H1 (cell line): ENCODE results near the gene SETX. TPM values are rescaled to one million over a fixed set of nuclear protein-coding genes. Genes with fewer than 3 reads are reported as not detected.

Source experiments
- CTBP2 ChIP-seq: IDR thresholded peaks from 2 replicates; pipeline ENCODE4 v1.7.0; 2011; ENCODE audit warnings: borderline replicate concordance, mild to moderate bottlenecking, moderate library complexity, mixed read lengths, low read length; ENCODE audit not compliant: insufficient read depth, insufficient read length
- polyA plus RNA-seq, 7 experiments: library from polyadenylated mRNA; depleted of rRNA in 3 of 7; stranded (reverse) in 5 of 7; unstranded in 2 of 7; fragments of >200 nt in 5 of 7; fragments of 200-250 nt in 2 of 7; gene quantifications; 1 replicate in 5 of 7; 2 replicates in 1 of 7; 4 replicates in 1 of 7; pipeline versions ENCODE4 v1.2.1 to v1.2.3, GENCODE V29; 2011 to 2013; ENCODE audit warnings: missing spikeins in 2 of 7, mixed read lengths in 2 of 7
- total RNA-seq: library from RNA; stranded (reverse); fragmentation: NEBNext Ultra II Directional; extraction: Animal tissue kit (Norgen Biotek cat#: 25700); gene quantifications from 2 replicates; pipeline ENCODE4 v1.2.1, GENCODE V29; 2021

SETX gene
- total and polyA plus RNA-seq, 2 of the 8 experiments (the other 6 are each of a cell fraction or from before 2014, with no cell fraction given): 15.1 to 37.9 TPM

- no peak for TF ChIP-seq CTBP2
Measured at GRCh38 chr9:132346177-132346576, 8.6 kb downstream of the SETX start (continued).
